ENCODE data around the gene TGFB1. TPM values are rescaled to one million over a fixed set of nuclear protein-coding genes. Genes with fewer than 3 reads are reported as not detected.
"Not testable (repeated sequence)": the region's sequence is repeated elsewhere in the genome, so short reads cannot be mapped to it uniquely, and the experiment has no call there.

Gene TGFB1
- total and polyA plus RNA-seq, 8 donors, result 29.8 to 98.0 (median 39.1) TPM

DNA sequence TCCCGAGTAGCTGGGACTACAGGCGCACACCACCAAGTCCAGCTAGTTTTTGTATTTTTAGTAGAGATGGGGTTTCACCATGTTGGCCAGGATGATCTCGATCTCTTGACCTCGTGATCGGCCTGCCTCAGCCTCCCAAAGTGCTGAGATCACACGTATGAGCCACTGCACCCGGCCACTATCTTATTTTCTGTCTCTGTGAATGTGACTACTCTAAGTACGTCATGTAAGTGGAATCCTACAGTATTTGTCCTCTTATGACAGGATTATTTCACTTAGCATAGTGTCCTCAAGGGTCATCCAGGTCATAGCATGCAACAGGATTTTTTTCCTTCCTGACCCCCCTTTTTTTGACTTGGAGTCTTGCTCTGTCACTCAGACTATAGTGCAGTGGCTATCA is 17.8 kb upstream of the TGFB1 start:
- no peaks in the 10 kb centered on the region for H3K27me3 ChIP-seq
- intact Hi-C loops (cut with DNase I), result no loop called here
- no peaks in the 10 kb centered on the region for H3K9me3 ChIP-seq
- DNase-seq (no peak), ATAC-seq (no peak)
- H3K36me3 ChIP-seq, result no peaks in the 10 kb centered on the region
- H3K4me1 ChIP-seq, result peaks cover 9 to 56% of the 10 kb centered on the region in 2 donors
- TF ChIP-seq, protein P1, sequence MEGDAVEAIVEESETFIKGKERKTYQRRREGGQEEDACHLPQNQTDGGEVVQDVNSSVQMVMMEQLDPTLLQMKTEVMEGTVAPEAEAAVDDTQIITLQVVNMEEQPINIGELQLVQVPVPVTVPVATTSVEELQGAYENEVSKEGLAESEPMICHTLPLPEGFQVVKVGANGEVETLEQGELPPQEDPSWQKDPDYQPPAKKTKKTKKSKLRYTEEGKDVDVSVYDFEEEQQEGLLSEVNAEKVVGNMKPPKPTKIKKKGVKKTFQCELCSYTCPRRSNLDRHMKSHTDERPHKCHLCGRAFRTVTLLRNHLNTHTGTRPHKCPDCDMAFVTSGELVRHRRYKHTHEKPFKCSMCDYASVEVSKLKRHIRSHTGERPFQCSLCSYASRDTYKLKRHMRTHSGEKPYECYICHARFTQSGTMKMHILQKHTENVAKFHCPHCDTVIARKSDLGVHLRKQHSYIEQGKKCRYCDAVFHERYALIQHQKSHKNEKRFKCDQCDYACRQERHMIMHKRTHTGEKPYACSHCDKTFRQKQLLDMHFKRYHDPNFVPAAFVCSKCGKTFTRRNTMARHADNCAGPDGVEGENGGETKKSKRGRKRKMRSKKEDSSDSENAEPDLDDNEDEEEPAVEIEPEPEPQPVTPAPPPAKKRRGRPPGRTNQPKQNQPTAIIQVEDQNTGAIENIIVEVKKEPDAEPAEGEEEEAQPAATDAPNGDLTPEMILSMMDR (IDR thresholded peaks at IDR 0.05), result no peak
- H3K4me3 ChIP-seq, result no peak overlapping the region
- no peak overlapping the region for H3K27ac ChIP-seq

DNA sequence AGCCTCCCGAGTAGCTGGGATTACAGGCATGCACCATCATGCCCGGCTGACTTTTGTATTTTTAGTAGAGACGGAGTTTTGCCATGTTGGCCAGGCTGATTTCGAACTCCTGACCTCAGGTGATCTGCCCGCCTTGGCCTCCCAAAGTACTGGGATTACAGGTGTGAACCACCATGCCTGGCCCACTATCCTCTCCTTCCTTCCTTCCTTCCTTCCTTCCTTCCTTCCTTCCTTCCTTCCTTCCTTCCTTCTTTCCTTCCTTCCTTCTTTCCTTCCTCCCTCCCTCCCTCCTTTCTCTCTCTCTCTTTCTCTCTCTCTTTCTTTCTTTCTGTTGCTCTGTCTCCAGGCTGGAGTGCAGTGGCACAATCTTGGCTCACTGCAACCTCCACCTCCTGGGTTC is 17.4 kb upstream of the TGFB1 start:
- H3K27me3 ChIP-seq; H3K27ac ChIP-seq; intact Hi-C loops (cut with DNase I); H3K36me3 ChIP-seq; ATAC-seq; H3K9me3 ChIP-seq; H3K4me3 ChIP-seq; DNase-seq: not testable (repeated sequence)
- peaks cover 9 to 56% of the 10 kb centered on the region in 2 donors for H3K4me1 ChIP-seq

DNA sequence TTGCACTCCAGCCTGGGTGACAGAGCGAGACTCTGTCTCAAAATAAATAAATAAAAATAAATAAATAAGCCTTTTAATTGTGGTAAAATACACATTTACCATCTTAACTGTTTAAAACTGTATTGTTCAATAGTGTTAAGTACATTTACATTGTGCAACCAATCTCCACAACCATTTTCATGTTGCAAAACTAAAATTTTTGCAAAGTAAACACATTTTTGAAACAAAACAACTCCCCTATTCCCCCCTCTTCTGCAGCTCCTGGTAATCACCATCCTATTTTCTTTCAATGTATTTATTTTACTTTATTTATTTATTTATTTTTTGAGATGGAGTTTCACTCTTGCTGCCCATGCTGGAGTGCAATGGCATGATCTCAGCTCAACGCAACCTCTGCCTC is 16.0 kb upstream of the TGFB1 start:
- intact Hi-C loops (cut with DNase I), result no loop called here
- H3K27me3 ChIP-seq, result no peaks in the 10 kb centered on the region
- TF ChIP-seq, protein P1 (IDR thresholded peaks at IDR 0.05), result no peak
- DNase-seq (no peak), ATAC-seq (no peak)
- no peak overlapping the region for H3K4me3 ChIP-seq
- H3K4me1 ChIP-seq, result peaks cover 12 to 61% of the 10 kb centered on the region in 2 donors
- no peak overlapping the region for H3K27ac ChIP-seq
- H3K9me3 ChIP-seq, result no peaks in the 10 kb centered on the region
- H3K36me3 ChIP-seq, result no peaks in the 10 kb centered on the region

DNA sequence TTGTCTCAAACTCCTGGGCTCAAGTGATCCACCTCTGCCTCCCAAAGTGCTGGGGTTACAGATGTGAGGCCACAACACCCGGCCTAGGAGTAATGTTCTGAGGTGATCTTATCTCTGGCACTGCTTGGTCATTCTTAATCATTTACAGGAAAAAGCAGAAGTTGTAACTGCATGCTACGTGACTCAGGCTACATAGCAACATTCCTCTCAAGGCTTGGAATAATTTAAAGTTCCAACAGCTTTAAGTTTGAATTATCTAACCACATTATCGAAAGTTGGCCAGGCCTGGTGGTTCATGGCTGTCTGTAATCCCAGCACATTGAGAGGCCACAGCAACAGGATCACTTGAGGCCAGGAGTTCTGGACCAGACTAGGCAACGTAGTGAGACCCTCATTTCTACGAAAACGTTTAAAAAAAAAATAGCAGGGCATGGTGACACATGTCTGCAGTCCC is 14.2 kb upstream of the TGFB1 start:
- Histone ChIP-seq H3K4me3 (no peak overlapping the region), H3K36me3 (no peaks in the 10 kb centered on the region), H3K4me1 (peaks cover 16 to 63% of the 10 kb centered on the region in 2 donors), H3K9me3 (no peaks in the 10 kb centered on the region), H3K27ac (peak overlapping the region; percentile 56 to 90), H3K27me3 (no peaks in the 10 kb centered on the region)
- TF ChIP-seq, protein P1 (IDR thresholded peaks at IDR 0.05), result no peak
- DNase-seq, result no peak
- ATAC-seq, result peak; percentile 8
- intact Hi-C loops (cut with DNase I), result no loop called here

DNA sequence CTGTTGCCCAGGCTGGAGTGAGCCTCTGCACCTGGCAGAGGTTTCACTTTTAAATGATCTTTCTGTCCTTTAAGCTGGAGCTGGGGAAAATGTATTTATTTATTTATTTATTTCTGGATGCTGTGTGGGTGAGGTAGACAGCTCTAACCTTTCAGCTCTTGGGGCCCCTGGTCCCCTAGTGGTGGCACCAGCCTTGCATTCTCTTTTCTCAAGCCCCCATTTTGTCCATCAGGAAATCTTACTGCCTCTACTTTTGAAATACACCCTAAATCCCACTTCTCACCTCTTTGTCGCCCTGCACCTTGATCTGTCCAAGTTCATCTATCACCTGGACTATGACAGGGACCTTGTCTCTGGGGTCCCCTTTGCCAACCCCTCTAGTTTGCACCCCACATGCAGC is 12.4 kb upstream of the TGFB1 start:
- Histone ChIP-seq H3K36me3 (no peaks in the 10 kb centered on the region), H3K27ac (peak overlapping the region in 1 of 2 donors; percentile 99), H3K9me3 (no peaks in the 10 kb centered on the region), H3K4me1 (peaks cover 17 to 71% of the 10 kb centered on the region in 2 donors), H3K27me3 (no peaks in the 10 kb centered on the region), H3K4me3 (no peak overlapping the region)
- no peak for DNase-seq
- intact Hi-C loops (cut with DNase I), result no loop called here
- ATAC-seq, result no peak
- TF ChIP-seq, protein P1 (IDR thresholded peaks at IDR 0.05), result no peak
